ENCODE data around the gene DVL2.

DVL2 gene

DNA sequence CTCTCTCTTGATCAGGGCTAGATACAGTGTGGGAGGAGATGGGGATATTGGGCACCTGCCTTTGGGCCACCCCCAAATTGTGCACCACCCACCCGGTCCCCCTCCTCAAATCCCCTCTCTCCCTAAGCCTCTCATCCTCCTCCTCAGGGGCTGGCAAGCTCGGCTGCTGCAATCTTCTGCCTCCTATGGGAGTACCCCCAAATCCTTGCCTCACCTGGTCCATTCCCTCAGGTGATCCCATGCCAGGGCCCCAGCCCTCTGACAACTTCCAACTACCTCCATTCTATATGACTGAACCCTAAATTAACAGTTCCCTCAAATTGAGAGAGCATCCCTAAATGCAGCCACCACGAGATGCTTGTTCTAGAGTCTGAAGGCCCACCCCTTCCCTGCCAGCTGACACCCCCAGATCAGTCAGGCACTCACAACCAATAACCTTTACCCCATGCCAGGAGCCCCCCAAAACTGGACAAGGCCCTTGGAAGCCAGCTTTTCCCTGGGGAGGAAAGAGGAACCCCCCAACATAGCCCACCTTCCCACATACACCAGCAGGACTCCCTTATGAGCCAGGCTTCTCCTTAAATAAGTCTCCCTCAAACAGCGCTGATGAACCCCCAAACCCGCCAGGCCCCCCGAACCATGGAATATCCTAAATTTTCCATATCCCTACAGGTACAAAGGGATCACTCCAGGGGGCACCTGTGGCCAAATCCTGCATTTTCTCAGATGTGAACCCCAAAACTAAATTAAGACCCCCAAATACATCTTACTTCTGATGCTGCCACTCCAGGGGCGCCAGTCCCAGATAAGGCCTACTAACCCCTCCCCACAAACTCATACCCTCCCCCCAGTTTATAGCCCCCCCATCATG, 17.8 kb downstream of the DVL2 start:
- POLR2A ChIA-PET = interaction anchor here (0.8 to 1.1 kb wide), 3 partner anchors 23 to 113 kb away, joined by 3 to 4 read pairs (median 3); partner anchors contain the start of gene PHF23
- Histone ChIP-seq H3K4me3 (ENCODE audit: low read depth, low read length) (no peak overlapping the region), H3K36me3 (ENCODE audit: control insufficient read depth in 2 of 2, insufficient read depth in 1 of 2, low read length in 2 of 2) (peaks cover 0 to 6% of the 10 kb centered on the region in 2 experiments; a peak in 1 of 3 replicates), H3K4me1 (ENCODE audit: control insufficient read depth, insufficient read depth, low read length) (peaks cover 11% of the 10 kb centered on the region), H3K27ac (ENCODE audit: extremely low read depth, low read depth, low read length) (no peak overlapping the region), H3K9me3 (ENCODE audit: control insufficient read depth, insufficient read depth, low read depth, low read length) (no peaks in the 10 kb centered on the region)
- CTCF ChIA-PET = interaction anchor here (1.2 kb wide), 1 partner anchor 171 kb away, joined by 9 read pairs; no protein-coding TSS in a partner anchor
- TF ChIP-seq, protein P1, sequence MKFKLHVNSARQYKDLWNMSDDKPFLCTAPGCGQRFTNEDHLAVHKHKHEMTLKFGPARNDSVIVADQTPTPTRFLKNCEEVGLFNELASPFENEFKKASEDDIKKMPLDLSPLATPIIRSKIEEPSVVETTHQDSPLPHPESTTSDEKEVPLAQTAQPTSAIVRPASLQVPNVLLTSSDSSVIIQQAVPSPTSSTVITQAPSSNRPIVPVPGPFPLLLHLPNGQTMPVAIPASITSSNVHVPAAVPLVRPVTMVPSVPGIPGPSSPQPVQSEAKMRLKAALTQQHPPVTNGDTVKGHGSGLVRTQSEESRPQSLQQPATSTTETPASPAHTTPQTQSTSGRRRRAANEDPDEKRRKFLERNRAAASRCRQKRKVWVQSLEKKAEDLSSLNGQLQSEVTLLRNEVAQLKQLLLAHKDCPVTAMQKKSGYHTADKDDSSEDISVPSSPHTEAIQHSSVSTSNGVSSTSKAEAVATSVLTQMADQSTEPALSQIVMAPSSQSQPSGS (tag by site-specific recombination; IDR thresholded peaks at IDR 0.05; ENCODE audit: low read depth) = no peak
- TF ChIP-seq SP7 (tag by site-specific recombination; IDR thresholded peaks at IDR 0.05) (no peak), ZNF146 (tag by site-specific recombination; IDR thresholded peaks at IDR 0.05) (no peak), SETDB1 (IDR thresholded peaks at IDR 0.05; ENCODE audit: insufficient read length, low read length) (no peak), ZNF654 (tag by site-specific recombination; IDR thresholded peaks at IDR 0.05; ENCODE audit: low read depth) (no peak), ZNF548 (tag by site-specific recombination; IDR thresholded peaks at IDR 0.05) (no peak), FEZF1 (tag by site-specific recombination; IDR thresholded peaks at IDR 0.05) (no peak), ZNF658 (tag by site-specific recombination; IDR thresholded peaks at IDR 0.05) (no peak), ZNF768 (tag by site-specific recombination; IDR thresholded peaks at IDR 0.05) (no peak), ZNF174 (tag by site-specific recombination; IDR thresholded peaks at IDR 0.05) (no peak), ZNF391 (tag by site-specific recombination; IDR thresholded peaks at IDR 0.05; ENCODE audit: borderline replicate concordance, low read depth) (no peak), ZNF155 (tag by site-specific recombination; IDR thresholded peaks at IDR 0.05) (no peak), GLIS2 (tag by site-specific recombination; IDR thresholded peaks at IDR 0.05) (peak; percentile 53), ZNF19 (tag by site-specific recombination; IDR thresholded peaks at IDR 0.05; ENCODE audit: low read depth) (no peak), SCRT1 (tag by site-specific recombination; IDR thresholded peaks at IDR 0.05; ENCODE audit: borderline replicate concordance) (no peak), PATZ1 (tag by site-specific recombination; IDR thresholded peaks at IDR 0.05) (peak; percentile 62; the same call in 1 of the 2 replicates), ZNF202 (tag by site-specific recombination; IDR thresholded peaks at IDR 0.05; ENCODE audit: borderline replicate concordance) (no peak), GLI4 (tag by site-specific recombination; IDR thresholded peaks at IDR 0.05) (no peak), PRDM2 (tag by site-specific recombination; IDR thresholded peaks at IDR 0.05; ENCODE audit: borderline replicate concordance) (no peak), ZNF394 (tag by site-specific recombination; IDR thresholded peaks at IDR 0.05; ENCODE audit: borderline replicate concordance) (no peak), ZNF560 (tag by site-specific recombination; IDR thresholded peaks at IDR 0.05; ENCODE audit: borderline replicate concordance) (no peak), SCRT2 (tag by site-specific recombination; IDR thresholded peaks at IDR 0.05) (peak; percentile 81), ZNF292 (tag by site-specific recombination; IDR thresholded peaks at IDR 0.05; ENCODE audit: borderline replicate concordance, low read depth) (no peak), ZBTB17 (tag by site-specific recombination; IDR thresholded peaks at IDR 0.05) (no peak), ZNF37A (tag by site-specific recombination; IDR thresholded peaks at IDR 0.05) (no peak), ZNF530 (tag by site-specific recombination; IDR thresholded peaks at IDR 0.05; ENCODE audit: low read depth) (no peak), ZNF426 (tag by site-specific recombination; IDR thresholded peaks at IDR 0.05) (no peak), ZNF23 (tag by site-specific recombination; IDR thresholded peaks at IDR 0.05; ENCODE audit: borderline replicate concordance) (no peak)

Measured in HEK293 (cell line).